ENCODE measurements around the gene LSP1. TPM values are rescaled to one million over a fixed set of nuclear protein-coding genes. Genes with fewer than 3 reads are reported as not detected.
A peak's percentile ranks its signal among the peaks of the same experiment; 100 is the strongest.

The LSP1 gene
- total RNA-seq, 4 donors from 2014 or later, result 12.3 to 69.6 (median 23.2) TPM

DNA sequence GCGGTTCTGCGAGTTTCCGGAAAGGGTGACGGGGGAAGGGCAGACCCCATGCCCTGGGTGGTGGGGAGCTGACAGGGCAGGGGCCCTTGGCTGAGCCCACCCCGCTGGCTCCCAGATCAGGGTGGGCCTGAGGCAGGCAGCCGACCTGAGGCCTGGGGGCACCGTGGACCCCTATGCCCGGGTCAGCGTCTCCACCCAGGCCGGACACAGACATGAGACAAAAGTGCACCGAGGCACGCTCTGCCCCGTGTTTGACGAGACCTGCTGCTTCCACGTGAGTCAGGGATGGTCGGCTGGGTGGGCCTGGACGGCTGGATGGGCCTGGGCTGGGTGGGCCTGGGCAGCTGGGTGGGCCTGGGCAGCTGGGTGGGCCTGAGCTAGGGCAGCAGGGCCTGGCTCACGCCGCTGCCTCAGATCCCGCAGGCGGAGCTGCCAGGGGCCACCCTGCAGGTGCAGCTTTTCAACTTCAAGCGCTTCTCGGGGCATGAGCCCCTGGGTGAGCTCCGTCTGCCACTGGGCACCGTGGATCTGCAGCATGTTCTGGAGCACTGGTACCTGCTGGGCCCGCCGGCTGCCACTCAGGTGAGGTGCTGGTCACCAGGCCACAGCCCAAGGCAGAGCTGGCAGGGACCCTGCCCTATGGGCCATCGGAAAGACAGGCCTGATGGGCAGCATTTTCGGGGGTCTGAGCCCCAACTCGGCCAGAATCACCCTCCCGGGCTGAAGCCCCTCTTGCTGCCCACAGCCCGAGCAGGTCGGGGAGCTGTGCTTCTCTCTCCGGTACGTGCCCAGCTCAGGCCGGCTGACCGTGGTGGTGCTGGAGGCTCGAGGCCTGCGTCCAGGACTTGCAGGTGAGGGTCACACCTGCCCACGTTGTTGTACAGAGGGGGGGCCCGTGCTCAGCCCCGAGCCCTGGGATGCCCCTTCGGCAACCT, 16.6 kb upstream of the LSP1 start:
- TF ChIP-seq POLR2AphosphoS5 (IDR thresholded peaks at IDR 0.05) (no peak), EP300 (IDR thresholded peaks at IDR 0.05; ENCODE audit: low read depth) (no peak), CTCF (IDR thresholded peaks at IDR 0.05) (no peak), POLR2A (IDR thresholded peaks at IDR 0.05) (no peak)
- H3K9me3 ChIP-seq, result no peaks in the 10 kb centered on the region
- H3K27ac ChIP-seq, result no peak overlapping the region
- peaks cover 25 to 39% (median 37%) of the 10 kb centered on the region in 4 donors for H3K4me1 ChIP-seq
- DNase-seq, result no peak
- no peaks in the 10 kb centered on the region for H3K36me3 ChIP-seq
- in situ Hi-C loops (cut with MboI; ENCODE audit: low pct_ligation_motif_present in 1 of 4, low pct_unique_long_range_greater_than_20kb in 1 of 4, low sequenced_read_pairs in 3 of 4), result no loop called here
- intact Hi-C loops (cut with DNase I; ENCODE audit: low total_unique reads), result loop anchor here (5.0 kb wide), 1 partner anchor 316 kb away; no protein-coding TSS in a partner anchor
- H3K27me3 ChIP-seq, result no peaks in the 10 kb centered on the region
- WGBS, 2 donors (ENCODE audit: low coverage in 1 of 2), result 93% methylated on average over 23 of the region's 43 CpGs; no CpG with 5 or more reads in 1 of the 2 donors
- H3K4me3 ChIP-seq, result no peak overlapping the region

- no peaks in the 10 kb centered on the region for H3K9me3 ChIP-seq
- H3K4me1 ChIP-seq, result peaks cover 14 to 28% (median 26%) of the 10 kb centered on the region in 4 donors
- H3K36me3 ChIP-seq, result no peaks in the 10 kb centered on the region
- intact Hi-C loops (cut with DNase I; ENCODE audit: low total_unique reads), result loop anchor here (5.0 kb wide), 1 partner anchor 315 kb away; no protein-coding TSS in a partner anchor
- TF ChIP-seq EP300 (IDR thresholded peaks at IDR 0.05; ENCODE audit: low read depth) (no peak), POLR2A (IDR thresholded peaks at IDR 0.05) (no peak), CTCF (IDR thresholded peaks at IDR 0.05) (peak; percentile 82 to 90 (median 83)), POLR2AphosphoS5 (IDR thresholded peaks at IDR 0.05) (no peak)
- H3K4me3 ChIP-seq, result no peak overlapping the region
- H3K27ac ChIP-seq, result no peak overlapping the region
- DNase-seq, result peak; percentile 76
- in situ Hi-C loops (cut with MboI; ENCODE audit: low pct_ligation_motif_present in 1 of 4, low pct_unique_long_range_greater_than_20kb in 1 of 4, low sequenced_read_pairs in 3 of 4), result no loop called here
- H3K27me3 ChIP-seq, result no peaks in the 10 kb centered on the region
- 67% methylated on average over 33 of the region's 38 CpGs; no CpG with 5 or more reads in 1 of the 2 donors for WGBS, 2 donors (ENCODE audit: low coverage in 1 of 2)
Observed at GRCh38 chr11:1837171-1838076, 15.5 kb upstream of the LSP1 start.

GRCh38 chr11:1838077-1838425, 14.8 kb upstream of the LSP1 start:
- in situ Hi-C loops (cut with MboI; ENCODE audit: low pct_ligation_motif_present in 1 of 4, low pct_unique_long_range_greater_than_20kb in 1 of 4, low sequenced_read_pairs in 3 of 4), result no loop called here
- 59% methylated on average over 17 of the region's 17 CpGs; no CpG with 5 or more reads in 1 of the 2 donors for WGBS, 2 donors (ENCODE audit: low coverage in 1 of 2)
- Histone ChIP-seq H3K9me3 (no peaks in the 10 kb centered on the region), H3K4me3 (no peak overlapping the region), H3K27ac (no peak overlapping the region), H3K36me3 (no peaks in the 10 kb centered on the region), H3K4me1 (peaks cover 7 to 24% (median 19%) of the 10 kb centered on the region in 4 donors), H3K27me3 (no peaks in the 10 kb centered on the region)
- DNase-seq, result no peak
- intact Hi-C loops (cut with DNase I; ENCODE audit: low total_unique reads), result loop anchor here (5.0 kb wide), 1 partner anchor 314 kb away; no protein-coding TSS in a partner anchor
- TF ChIP-seq CTCF (IDR thresholded peaks at IDR 0.05), result peak in 1 of 5 experiments; percentile 9
- no peak for TF ChIP-seq POLR2A (IDR thresholded peaks at IDR 0.05)
- no peak for TF ChIP-seq POLR2AphosphoS5 (IDR thresholded peaks at IDR 0.05)

Measured in transverse colon (tissue), 4 donors.